ENCODE data around the gene CHAC2. TPM values are rescaled to one million over a fixed set of nuclear protein-coding genes. Genes with fewer than 3 reads are reported as not detected.
A peak's percentile ranks its signal among the peaks of the same experiment; 100 is the strongest.
"Not testable (repeated sequence)": the region's sequence is repeated elsewhere in the genome, so short reads cannot be mapped to it uniquely, and the experiment has no call there.

Gene CHAC2
- total RNA-seq, 1 donor from 2014 or later = 4.8 TPM

GRCh38 chr2:53778536-53779162, 11.0 kb downstream of the CHAC2 start:
- DNase-seq (ENCODE audit: low read depth) = no peak

GRCh38 chr2:53780056-53780455, 12.5 kb downstream of the CHAC2 start:
- DNase-seq (ENCODE audit: low read depth) = no peak

GRCh38 chr2:53782676-53783075, 15.1 kb downstream of the CHAC2 start:
- DNase-seq (ENCODE audit: low read depth) = no peak

GRCh38 chr2:53784436-53784835, 16.8 kb downstream of the CHAC2 start:
- DNase-seq (ENCODE audit: low read depth) = peak; percentile 43

GRCh38 chr2:53785366-53785765, 17.8 kb downstream of the CHAC2 start:
- no peak for DNase-seq (ENCODE audit: low read depth)

- peak; percentile 51 for DNase-seq (ENCODE audit: low read depth)
Measured at GRCh38 chr2:53786352-53786704, 18.7 kb downstream of the CHAC2 start.

GRCh38 chr2:53786705-53787613, 19.4 kb downstream of the CHAC2 start, which contains the start of the genes ASB3 and ERLEC1:
ASB3 (minus strand) TSS chr2:53786953; CDS start chr2:53765572, 21,381 bp downstream.
ERLEC1 (plus strand) TSS chr2:53787044; CDS start chr2:53787211, 167 bp downstream.
- peak; percentile 55 for DNase-seq (ENCODE audit: low read depth)

GRCh38 chr2:53787614-53788289, 20.1 kb downstream of the CHAC2 start:
- DNase-seq (ENCODE audit: low read depth) = peak; percentile 26

- DNase-seq (ENCODE audit: low read depth) = no peak
Measured at GRCh38 chr2:53793261-53793660, 25.7 kb downstream of the CHAC2 start.

- no peak for DNase-seq (ENCODE audit: low read depth)
Measured at GRCh38 chr2:53793821-53794220, 26.2 kb downstream of the CHAC2 start.

- no peak for DNase-seq (ENCODE audit: low read depth)
Measured at GRCh38 chr2:53801547-53801946, 33.9 kb downstream of the CHAC2 start.

- no peak for DNase-seq (ENCODE audit: low read depth)
Measured at GRCh38 chr2:53802617-53803151, 35.1 kb downstream of the CHAC2 start.

GRCh38 chr2:53811601-53812000, 44.0 kb downstream of the CHAC2 start:
- DNase-seq (ENCODE audit: low read depth) = no peak

GRCh38 chr2:53813151-53813550, 45.5 kb downstream of the CHAC2 start:
- DNase-seq (ENCODE audit: low read depth) = no peak

GRCh38 chr2:53818854-53819435, 51.3 kb downstream of the CHAC2 start:
- no peak for DNase-seq (ENCODE audit: low read depth)

GRCh38 chr2:53819634-53820033, 52.0 kb downstream of the CHAC2 start:
- DNase-seq (ENCODE audit: low read depth) = no peak

- DNase-seq (ENCODE audit: low read depth) = no peak
Measured at GRCh38 chr2:53820048-53820447, 52.4 kb downstream of the CHAC2 start.

GRCh38 chr2:53820711-53821110, 53.1 kb downstream of the CHAC2 start:
- no peak for DNase-seq (ENCODE audit: low read depth)

- no peak for DNase-seq (ENCODE audit: low read depth)
Measured at GRCh38 chr2:53821810-53822209, 54.2 kb downstream of the CHAC2 start.

GRCh38 chr2:53823639-53824038, 56.0 kb downstream of the CHAC2 start:
- not testable (repeated sequence) for DNase-seq (ENCODE audit: low read depth)

Measured in renal cortical epithelial cell (primary cell).